Activated naive CD8-positive, alpha-beta T cell treated with anti-CD3 and anti-CD28 coated beads, Interleukin-2, amount 10 ng/mL, durations not matched to agents 7 days and 5 days (primary cell): ENCODE results near the gene ZNF592. TPM values are rescaled to one million over a fixed set of nuclear protein-coding genes. Genes with fewer than 3 reads are reported as not detected.

ENCODE experiments used
- total RNA-seq, 2 experiments: library from RNA; stranded (reverse); gene quantifications; one replicate each; pipeline ENCODE4 v1.2.3, GENCODE V29; 2021

ZNF592 gene
- total RNA-seq, 2 experiments from 2014 or later, result 35.6 TPM

Other genes starting within 250 kb of the ZNF592 start
- 10 to 100 TPM in 1 of 2 experiments, 1 to 10 TPM in 1; 9.6 to 10.9 TPM for gene ZSCAN2, start 147.6 kb upstream of the ZNF592 start, total RNA-seq
- gene WDR73, start 94.3 kb upstream of the ZNF592 start, total RNA-seq, result 10 to 100 TPM; 26.8 to 27.9 TPM
- 1 to 10 TPM; 1.1 to 1.7 TPM for gene NMB, start 90.4 kb upstream of the ZNF592 start, total RNA-seq
- gene SEC11A, start 32.5 kb upstream of the ZNF592 start, total RNA-seq, result 10 to 100 TPM; 97.1 to 99.1 TPM
- gene ALPK3, start 68.8 kb downstream of the ZNF592 start, total RNA-seq, result under 1 TPM; 0.17 to 0.28 TPM
- not detected for gene SLC28A1, start 136.1 kb downstream of the ZNF592 start, total RNA-seq
- gene PDE8A, start 233.3 kb downstream of the ZNF592 start, total RNA-seq, result 10 to 100 TPM; 22.3 to 27.7 TPM